ENCODE results near the gene ZNF736. TPM values are rescaled to one million over a fixed set of nuclear protein-coding genes. Genes with fewer than 3 reads are reported as not detected.

The ZNF736 gene
- total RNA-seq, 4 donors from 2014 or later = 6.0 to 28.6 (median 8.0) TPM

- H3K4me1 ChIP-seq = no peaks in the 10 kb centered on the region
- H3K27me3 ChIP-seq = no peaks in the 10 kb centered on the region
- H3K27ac ChIP-seq = no peak overlapping the region
- TF ChIP-seq POLR2A (IDR thresholded peaks at IDR 0.05) (no peak), EP300 (IDR thresholded peaks at IDR 0.05) (no peak), CTCF (IDR thresholded peaks at IDR 0.05) (no peak)
- H3K9me3 ChIP-seq = peaks cover 8% of the 10 kb centered on the region
- DNase-seq (ENCODE audit: low spot score in 2 of 2) = no peak
- H3K36me3 ChIP-seq = no peaks in the 10 kb centered on the region
- no peak overlapping the region for H3K4me3 ChIP-seq
Measured at GRCh38 chr7:64400401-64400800, 86.6 kb downstream of the ZNF736 start.

Other genes with a start within 250 kb of the ZNF736 start
- not detected for gene ZNF735, start 106.8 kb upstream of the ZNF736 start, total RNA-seq
- gene ZNF679, start 85.5 kb upstream of the ZNF736 start, total RNA-seq = not detected
- gene ZNF680, start 249.1 kb downstream of the ZNF736 start, total RNA-seq = 10 to 100 TPM in 2 of 4 donors, 1 to 10 TPM in 2; 9.6 to 19.3 (median 13.1) TPM

Data from suprapubic skin (tissue), 4 donors.